ENCODE measurements around the gene TNRC6A.
"Not testable (repeated sequence)": the region's sequence is repeated elsewhere in the genome, so short reads cannot be mapped to it uniquely, and the experiment has no call there.

TNRC6A gene

GRCh38 chr16:24846548-24847357, 117.3 kb downstream of the TNRC6A start:
- no peak for DNase-seq

GRCh38 chr16:24847358-24847664, 117.9 kb downstream of the TNRC6A start:
- no peak for DNase-seq

GRCh38 chr16:24848065-24848464, 118.6 kb downstream of the TNRC6A start:
- no peak for DNase-seq

- DNase-seq: no peak
These were observed 120.2 kb downstream of the TNRC6A start for GRCh38 chr16:24849641-24850040.

- no peak for DNase-seq
These were observed 121.0 kb downstream of the TNRC6A start for GRCh38 chr16:24850289-24850938.

- no peak for DNase-seq
These were observed 122.2 kb downstream of the TNRC6A start for GRCh38 chr16:24851700-24852099.

GRCh38 chr16:24852281-24852721, 122.8 kb downstream of the TNRC6A start:
- no peak for DNase-seq

GRCh38 chr16:24853169-24853824, 123.8 kb downstream of the TNRC6A start:
- no peak for DNase-seq

GRCh38 chr16:24853830-24854229, 124.4 kb downstream of the TNRC6A start:
- no peak for DNase-seq

GRCh38 chr16:24854607-24855171, 125.2 kb downstream of the TNRC6A start:
- no peak for DNase-seq

GRCh38 chr16:24855678-24856077, 126.2 kb downstream of the TNRC6A start:
- DNase-seq: no peak

GRCh38 chr16:24856871-24857270, 127.4 kb downstream of the TNRC6A start:
- DNase-seq: not testable (repeated sequence)

GRCh38 chr16:24858219-24859041, 129.0 kb downstream of the TNRC6A start:
- peak; percentile 65 for DNase-seq

GRCh38 chr16:24861461-24861860, 132.0 kb downstream of the TNRC6A start:
- no peak for DNase-seq

- DNase-seq: no peak
These were observed 134.4 kb downstream of the TNRC6A start for GRCh38 chr16:24863582-24864437.

GRCh38 chr16:24869033-24869432, 139.6 kb downstream of the TNRC6A start:
- DNase-seq: no peak

GRCh38 chr16:24871891-24872290, 142.4 kb downstream of the TNRC6A start:
- DNase-seq: no peak

- no peak for DNase-seq
These were observed 143.6 kb downstream of the TNRC6A start for GRCh38 chr16:24873028-24873427.

GRCh38 chr16:24875466-24875865, 146.0 kb downstream of the TNRC6A start:
- DNase-seq: no peak
